ENCODE data around the gene PACRGL.

The PACRGL gene

DNA sequence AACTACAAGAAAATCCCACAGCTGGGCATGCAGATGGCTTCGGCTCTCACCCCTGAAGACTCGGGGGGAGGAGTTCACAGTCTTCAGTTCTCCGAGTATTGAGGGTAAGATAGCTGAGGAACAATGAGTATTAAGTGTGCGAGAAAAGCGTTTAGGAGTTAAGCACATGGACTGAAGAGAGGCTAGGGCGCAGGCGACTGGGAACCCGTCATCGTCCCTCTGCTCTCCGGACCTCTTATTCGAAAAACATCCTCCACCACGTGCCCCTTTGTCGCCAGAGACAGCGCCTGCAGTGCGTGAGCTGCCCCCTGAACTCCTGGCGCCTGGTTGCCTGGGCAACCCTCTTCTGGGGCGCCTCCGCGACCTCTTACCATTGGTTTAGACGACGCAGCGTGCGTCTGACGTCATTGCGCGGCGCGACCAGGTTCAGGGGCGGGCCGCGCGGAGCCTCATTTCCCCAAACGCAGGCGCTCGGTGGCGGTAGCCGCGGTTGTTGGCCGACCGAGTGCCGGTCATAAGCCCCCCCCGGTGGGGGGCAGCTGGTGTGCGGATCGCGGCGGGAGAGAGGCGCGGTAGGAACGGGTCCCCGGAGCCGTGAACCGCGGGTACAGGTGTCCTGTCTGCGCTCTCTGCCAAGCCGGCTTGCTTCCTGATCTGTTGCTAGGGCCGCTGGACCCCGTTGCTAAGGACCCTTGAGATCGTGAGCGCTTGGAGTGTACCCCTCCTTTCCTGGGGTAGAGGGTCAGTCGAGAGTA, at the start of gene PACRGL:
PACRGL (plus strand) TSS at position 452 of the 755 bp plus-strand sequence. CDS start 4,024 bp downstream, outside the sequence.
- H3K4me3 ChIP-seq (ENCODE audit: low read depth, low read length): peak within 1 kb of the TSS; percentile 70
- TF ChIP-seq, protein P1, sequence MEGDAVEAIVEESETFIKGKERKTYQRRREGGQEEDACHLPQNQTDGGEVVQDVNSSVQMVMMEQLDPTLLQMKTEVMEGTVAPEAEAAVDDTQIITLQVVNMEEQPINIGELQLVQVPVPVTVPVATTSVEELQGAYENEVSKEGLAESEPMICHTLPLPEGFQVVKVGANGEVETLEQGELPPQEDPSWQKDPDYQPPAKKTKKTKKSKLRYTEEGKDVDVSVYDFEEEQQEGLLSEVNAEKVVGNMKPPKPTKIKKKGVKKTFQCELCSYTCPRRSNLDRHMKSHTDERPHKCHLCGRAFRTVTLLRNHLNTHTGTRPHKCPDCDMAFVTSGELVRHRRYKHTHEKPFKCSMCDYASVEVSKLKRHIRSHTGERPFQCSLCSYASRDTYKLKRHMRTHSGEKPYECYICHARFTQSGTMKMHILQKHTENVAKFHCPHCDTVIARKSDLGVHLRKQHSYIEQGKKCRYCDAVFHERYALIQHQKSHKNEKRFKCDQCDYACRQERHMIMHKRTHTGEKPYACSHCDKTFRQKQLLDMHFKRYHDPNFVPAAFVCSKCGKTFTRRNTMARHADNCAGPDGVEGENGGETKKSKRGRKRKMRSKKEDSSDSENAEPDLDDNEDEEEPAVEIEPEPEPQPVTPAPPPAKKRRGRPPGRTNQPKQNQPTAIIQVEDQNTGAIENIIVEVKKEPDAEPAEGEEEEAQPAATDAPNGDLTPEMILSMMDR (conservative IDR thresholded peaks at IDR 0.05; ENCODE audit: low read depth, low read length): no peak

DNA sequence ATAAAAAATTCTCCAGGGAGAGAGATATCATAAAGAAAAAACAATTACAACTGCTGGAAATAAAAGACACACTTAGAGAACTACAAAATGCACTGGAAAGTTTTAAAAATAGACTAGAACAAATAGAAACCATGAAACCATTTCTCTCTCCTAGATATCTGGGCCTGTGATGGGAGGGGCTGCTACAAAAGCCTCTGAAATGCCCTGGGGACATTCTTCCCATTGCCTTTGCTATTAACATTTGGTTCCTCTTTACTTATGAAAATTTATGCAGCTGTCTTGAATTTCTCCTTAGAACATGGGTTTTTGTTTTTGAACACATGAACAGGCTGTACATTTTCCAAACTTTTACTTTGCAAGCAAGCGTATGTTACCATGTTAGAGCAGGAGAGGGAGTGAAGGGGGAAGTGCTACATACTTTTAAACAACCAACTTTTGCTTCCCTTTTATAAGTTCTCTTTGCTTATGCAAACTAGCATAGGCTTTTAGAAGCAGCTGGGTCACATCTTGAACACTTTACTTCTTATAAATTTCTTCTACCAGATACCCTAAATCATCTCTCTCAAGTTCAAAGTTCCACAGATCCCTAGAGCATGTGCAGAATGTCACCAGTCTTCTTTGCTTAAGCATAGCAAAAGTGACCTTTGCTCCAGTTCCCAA, 47.9 kb upstream of the PACRGL start:
- no peak for DNase-seq (ENCODE audit: low read depth)
- no peak overlapping the region for H3K4me3 ChIP-seq (ENCODE audit: low read depth, low read length)
- TF ChIP-seq, protein P1 (conservative IDR thresholded peaks at IDR 0.05; ENCODE audit: low read depth, low read length): no peak

More for the DNA sequence above, at the start of gene PACRGL:
- DNase-seq (ENCODE audit: low read depth): peak; percentile 94

DNA sequence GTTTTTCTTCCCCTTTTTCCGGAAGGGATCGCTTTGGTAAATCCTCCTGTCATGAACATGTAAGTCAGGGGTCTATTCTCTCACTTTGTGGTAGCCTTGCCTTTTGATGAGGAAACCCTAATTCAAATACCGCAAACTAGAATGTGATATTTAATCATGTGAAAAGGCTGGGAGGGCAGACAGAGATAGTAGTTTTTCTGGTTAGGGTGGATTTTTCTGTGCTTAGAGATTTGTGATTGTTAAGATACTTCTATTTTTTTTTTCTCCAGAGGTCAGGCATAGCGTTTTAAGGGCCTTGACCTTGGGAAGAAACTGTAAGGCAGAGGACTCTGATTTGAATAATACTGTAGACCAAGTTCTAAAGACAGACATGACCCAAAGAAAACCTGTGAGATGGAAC, 41.8 kb upstream of the PACRGL start:
- no peak for DNase-seq (ENCODE audit: low read depth)
- no peak overlapping the region for H3K4me3 ChIP-seq (ENCODE audit: low read depth, low read length)
- TF ChIP-seq, protein P1 (conservative IDR thresholded peaks at IDR 0.05; ENCODE audit: low read depth, low read length): no peak

DNA sequence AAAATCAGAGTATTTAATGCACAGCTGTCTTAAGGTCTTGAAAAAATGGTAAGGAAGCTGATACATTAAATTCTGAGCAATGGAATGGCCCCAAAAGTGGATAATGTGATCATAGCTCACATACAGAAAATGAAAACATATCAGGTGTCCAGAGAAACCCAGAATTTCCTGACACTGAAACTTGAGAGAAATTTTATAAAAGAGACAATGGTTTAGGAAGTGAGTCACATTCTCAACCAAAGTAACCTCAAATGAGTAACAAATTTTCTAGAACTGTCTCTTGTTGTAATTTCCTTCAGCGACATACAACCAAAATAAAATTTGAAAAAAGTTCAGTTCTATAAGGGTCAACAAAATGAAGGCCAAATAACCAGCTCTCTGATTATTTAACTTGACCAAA, 37.4 kb upstream of the PACRGL start:
- DNase-seq (ENCODE audit: low read depth): peak; percentile 26
- TF ChIP-seq, protein P1 (conservative IDR thresholded peaks at IDR 0.05; ENCODE audit: low read depth, low read length): no peak

DNA sequence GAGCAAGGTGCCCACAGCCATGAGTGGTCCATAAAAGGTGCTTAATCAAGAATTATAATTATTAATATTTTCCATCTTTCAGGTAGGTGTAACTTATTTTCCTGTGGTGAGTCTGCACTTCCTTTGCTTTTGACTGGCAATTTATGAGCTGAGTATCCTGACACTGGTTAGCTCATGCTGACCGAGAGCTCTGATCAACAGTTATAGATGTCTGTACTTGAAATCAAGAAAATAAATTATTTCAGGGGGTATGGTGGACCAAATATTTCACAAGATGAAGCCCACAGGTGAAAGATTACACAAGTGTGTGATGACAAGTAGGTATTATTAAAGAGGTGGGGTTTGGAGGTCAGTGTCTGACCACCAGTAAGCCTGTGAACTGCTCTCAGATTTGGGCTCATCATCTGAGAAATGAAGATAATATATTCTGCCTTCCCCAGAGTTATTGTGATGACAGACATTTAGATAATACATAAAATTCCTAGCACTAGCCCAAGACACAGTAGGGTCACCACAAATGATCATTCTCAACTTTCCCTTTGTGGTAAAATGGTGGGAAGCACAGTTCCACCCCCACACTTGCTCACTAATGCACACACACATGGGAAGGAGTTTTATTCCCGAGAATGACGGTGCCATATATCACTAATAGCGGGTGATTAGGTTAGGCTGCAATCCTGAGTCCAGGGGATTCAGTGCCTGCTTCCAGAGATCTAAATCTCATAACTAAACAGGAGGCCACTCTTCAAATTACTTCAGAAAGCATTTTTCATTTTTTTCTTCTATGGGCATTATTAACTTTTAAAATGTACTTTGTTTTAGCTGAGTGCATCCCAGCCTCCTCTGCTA, 34.0 kb upstream of the PACRGL start:
- no peak for DNase-seq (ENCODE audit: low read depth)
- TF ChIP-seq, protein P1 (conservative IDR thresholded peaks at IDR 0.05; ENCODE audit: low read depth, low read length): no peak
- H3K4me3 ChIP-seq (ENCODE audit: low read depth, low read length): no peak overlapping the region

More for the DNA sequence above, 37.4 kb upstream of the PACRGL start:
- H3K4me3 ChIP-seq (ENCODE audit: low read depth, low read length): no peak overlapping the region

DNA sequence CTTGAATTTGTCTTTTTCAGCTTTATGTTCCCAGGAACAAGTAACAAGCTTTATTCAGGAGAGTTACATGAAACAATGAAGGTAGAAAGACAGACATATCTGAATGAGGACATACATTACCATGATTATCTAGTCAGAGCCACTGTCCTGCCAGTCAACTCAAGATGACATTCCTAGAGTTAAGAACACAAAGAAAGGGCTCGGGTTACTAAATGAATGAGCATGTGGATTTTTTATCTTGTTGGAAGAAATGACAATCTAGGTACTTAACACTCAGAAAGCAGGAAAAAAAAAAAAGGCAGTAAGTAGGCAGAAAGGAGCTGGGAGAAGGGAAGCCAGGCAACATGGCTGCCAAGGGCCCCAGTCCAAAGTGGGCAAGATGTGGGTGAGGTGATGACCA, 28.0 kb upstream of the PACRGL start:
- no peak overlapping the region for H3K4me3 ChIP-seq (ENCODE audit: low read depth, low read length)
- DNase-seq (ENCODE audit: low read depth): no peak
- TF ChIP-seq, protein P1 (conservative IDR thresholded peaks at IDR 0.05; ENCODE audit: low read depth, low read length): no peak
